K562 (cell line): ENCODE results near the gene TRMT44. TPM values are rescaled to one million over a fixed set of nuclear protein-coding genes. Genes with fewer than 3 reads are reported as not detected.

Experiments
- CREB3 ChIP-seq: fragments of 450-650 bp; conservative IDR thresholded peaks from 2 replicates; pipeline ENCODE4 v1.6.1; 2016; ENCODE audit warnings: missing genetic modification characterization, low read depth, mild to moderate bottlenecking, missing compliant biosample characterization, moderate library complexity
- E2F1 ChIP-seq: sonication (generic); formaldehyde crosslinking; IDR thresholded peaks from 2 replicates; pipeline ENCODE4 v1.8.1; 2023; ENCODE audit warnings: mild to moderate bottlenecking, missing genetic modification reagents, moderate library complexity
- ETV1 ChIP-seq: fragments of 450-650 bp; conservative IDR thresholded peaks from 2 replicates; pipeline ENCODE4 v1.6.1; 2016; ENCODE audit warnings: missing genetic modification characterization, control low read depth, low read depth, missing compliant biosample characterization
- KHSRP ChIP-seq: fragments of 450-650 bp; IDR thresholded peaks from 2 replicates; pipeline ENCODE4 v1.6.1; 2017
- MECOM ChIP-seq: fragments of 250-450 bp; sonication (Bioruptor Pico); IDR thresholded peaks from 2 replicates; pipeline ENCODE4 v1.8.0; 2022; ENCODE audit warnings: inconsistent platforms
- PHTF2 ChIP-seq: fragments of 250-450 bp; sonication (Bioruptor Pico); IDR thresholded peaks from 2 replicates; pipeline ENCODE4 v1.5.0; 2021; ENCODE audit warnings: mild to moderate bottlenecking
- PRDM10 ChIP-seq: fragments of 450-650 bp; IDR thresholded peaks from 2 replicates; pipeline ENCODE4 v1.6.1; 2018; ENCODE audit not compliant: partially characterized antibody
- SMAD3 ChIP-seq: fragments of 450-650 bp; formaldehyde crosslinking; conservative IDR thresholded peaks from 2 replicates; pipeline ENCODE4 v1.4.0; 2020; ENCODE audit warnings: mild to moderate bottlenecking
- TEAD4 ChIP-seq, 2 experiments: sonication (generic) in 1 of 2; formaldehyde crosslinking in 1 of 2; IDR thresholded peaks; 2 replicates each; pipeline versions ENCODE4 v1.6.1 to v1.8.0; 2012 to 2022; ENCODE audit warnings: borderline replicate concordance in 1 of 2, inconsistent platforms in 1 of 2, low read length in 1 of 2, mild to moderate bottlenecking in 1 of 2, missing genetic modification reagents in 1 of 2
- ZNF143 ChIP-seq: sonication (generic); formaldehyde crosslinking; IDR thresholded peaks from 2 replicates; pipeline ENCODE4 v1.9.0; 2022; ENCODE audit warnings: mild to moderate bottlenecking, missing genetic modification reagents
- ZNF316 ChIP-seq: fragments of 450-650 bp; IDR thresholded peaks from 2 replicates; pipeline ENCODE4 v1.6.1; 2016
- ZNF592 ChIP-seq: fragments of 450-650 bp; IDR thresholded peaks from 2 replicates; pipeline ENCODE4 v1.6.1; 2017; ENCODE audit warnings: antibody characterized with exemption, mild to moderate bottlenecking
- ZNF696 ChIP-seq: fragments of 250-450 bp; sonication (Bioruptor Pico); conservative IDR thresholded peaks from 2 replicates; pipeline ENCODE4 v1.4.0; 2020; ENCODE audit warnings: mild to moderate bottlenecking, moderate library complexity
- polyA plus RNA-seq, 8 experiments: library from polyadenylated mRNA; depleted of rRNA in 4 of 8; stranded (reverse) in 5 of 8; unstranded in 3 of 8; fragments of >200 nt; fragmentation: Nextera tagmentation in 2 of 8; fragmentation: Illumina TruSeq in 1 of 8; extraction: Ambion mirVana in 2 of 8; extraction: Trizol in 1 of 8; gene quantifications; 2 replicates each; pipeline versions ENCODE4 v1.2.1 to v1.2.3, GENCODE V29; 2011 to 2014; ENCODE audit warnings: inconsistent platforms in 1 of 8, missing spikeins in 1 of 8
- total RNA-seq, 7 experiments: library from RNA; depleted of rRNA in 6 of 7; stranded (reverse); fragments of >200 nt in 6 of 7; fragmentation: Illumina TruSeq in 2 of 7; extraction: Trizol in 2 of 7; gene quantifications; 2 replicates each; pipeline versions ENCODE4 v1.2.1 to v1.2.3, GENCODE V29; 2011 to 2021; ENCODE audit warnings: low replicate concordance in 1 of 7

Gene TRMT44
- total and polyA plus RNA-seq, 9 of the 15 experiments (the other 6 are each of a cell fraction or from before 2014, with no cell fraction given) = 1.2 to 18.6 (median 10.0) TPM

- TF ChIP-seq TEAD4 (IDR thresholded peaks at IDR 0.05; ENCODE audit: low read length) (peak; percentile 61), TEAD4 (CRISPR knock-in tag; IDR thresholded peaks at IDR 0.05; ENCODE audit: borderline replicate concordance) (no peak), ZNF143 (CRISPR knock-in tag) (0 out of 2 replicates have a peak, but pooled peaks have one; percentile 23), ZNF696 (CRISPR knock-in tag) (no peak), ETV1 (tag) (0 out of 2 replicates have a peak, but pooled peaks have one; percentile 30), CREB3 (tag) (peak; percentile 81; the same call in 1 of the 2 replicates), E2F1 (CRISPR knock-in tag) (no peak), KHSRP (no peak), PHTF2 (no peak), ZNF316 (peak; percentile 93), ZNF592 (peak; percentile 97), PRDM10 (peak; percentile 58), SMAD3 (CRISPR knock-in tag) (peak; percentile 39; the same call in 1 of the 2 replicates), MECOM (peak; percentile 89)
These were observed 38.5 kb downstream of the TRMT44 start (continued) for GRCh38 chr4:8478801-8479744.
